ENCODE measurements around the gene NCR3LG1.

GRCh38 chr11:17387254-17387653 is 35.7 kb downstream of the NCR3LG1 start:
- TF ChIP-seq POLR2A (IDR thresholded peaks at IDR 0.05; ENCODE audit: extremely low read depth, insufficient read length) (no peak), CTCF (IDR thresholded peaks at IDR 0.05; ENCODE audit: low read depth, low read length) (no peak), MAX (IDR thresholded peaks at IDR 0.05; ENCODE audit: low read depth, low read length) (no peak)

Measured in NB4 (cell line).